ENCODE measurements around the gene PCDHA12. TPM values are rescaled to one million over a fixed set of nuclear protein-coding genes. Genes with fewer than 3 reads are reported as not detected.
"Not testable (repeated sequence)": the region's sequence is repeated elsewhere in the genome, so short reads cannot be mapped to it uniquely, and the experiment has no call there.

Gene PCDHA12
- polyA plus RNA-seq, 1 donor: not detected

DNA sequence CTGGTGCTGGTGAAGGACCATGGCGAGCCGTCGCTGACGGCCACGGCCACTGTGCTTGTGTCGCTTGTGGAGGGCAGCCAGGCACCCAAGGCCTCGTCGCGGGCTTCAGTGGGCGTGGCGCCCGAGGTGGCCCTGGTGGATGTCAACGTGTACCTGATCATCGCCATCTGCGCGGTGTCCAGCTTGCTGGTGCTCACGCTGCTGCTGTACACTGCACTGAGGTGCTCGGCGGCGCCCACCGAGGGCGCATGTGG lies 17.2 kb upstream of the PCDHA12 start:
- no peak for DNase-seq (ENCODE audit: low read depth)

DNA sequence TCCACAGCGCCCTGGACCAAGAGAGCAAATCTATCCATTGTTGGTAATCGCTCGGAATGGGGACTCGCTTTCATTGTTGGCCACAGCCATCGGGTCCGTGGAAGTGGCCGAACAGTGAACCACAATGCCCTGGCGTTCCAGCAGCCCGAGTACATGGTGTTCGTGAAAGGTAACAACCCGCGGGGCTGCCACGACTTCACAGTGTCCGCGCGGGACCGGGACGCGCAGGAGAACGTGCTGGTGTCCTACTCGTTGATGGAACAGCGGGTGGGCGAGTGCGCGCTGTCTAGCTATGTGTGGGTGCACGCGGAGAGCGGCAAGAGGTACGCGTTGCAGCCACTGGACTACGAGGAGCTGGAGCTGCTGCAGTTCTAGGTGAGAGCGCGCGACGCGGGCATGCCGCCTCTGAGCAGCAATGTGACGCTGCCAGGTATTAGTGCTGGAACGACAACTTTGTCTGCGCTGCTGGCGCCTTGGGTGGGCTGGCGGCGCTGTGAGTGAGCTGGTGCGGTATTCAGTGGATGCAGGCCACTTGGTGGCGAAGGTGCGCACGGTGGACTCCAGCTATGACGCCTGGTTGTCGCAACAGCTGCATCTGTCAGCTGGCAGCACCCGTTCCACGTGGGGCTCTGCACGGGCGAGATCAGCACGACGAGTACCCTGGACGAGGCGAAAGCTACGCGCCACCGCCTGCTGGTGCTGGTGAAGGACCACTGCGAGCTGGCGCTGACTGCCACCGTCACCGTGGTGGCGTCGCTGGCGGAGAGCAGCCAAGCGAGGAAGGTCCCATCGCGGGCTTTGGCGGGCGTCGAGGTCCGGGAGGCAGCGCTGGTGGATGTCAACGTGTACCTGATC lies 12.4 kb upstream of the PCDHA12 start:
- no peak for DNase-seq (ENCODE audit: low read depth)

GRCh38 chr5:140868721-140869554 lies 6.2 kb upstream of the PCDHA12 start, which contains the start of gene PCDHA11:
TSS of gene PCDHA11 (plus strand) at chr5:140868957. CDS start at chr5:140869104, 147 bp downstream.
- no peak for DNase-seq (ENCODE audit: low read depth)

GRCh38 chr5:140869555-140869886 lies 5.6 kb upstream of the PCDHA12 start:
- no peak for DNase-seq (ENCODE audit: low read depth)

DNA sequence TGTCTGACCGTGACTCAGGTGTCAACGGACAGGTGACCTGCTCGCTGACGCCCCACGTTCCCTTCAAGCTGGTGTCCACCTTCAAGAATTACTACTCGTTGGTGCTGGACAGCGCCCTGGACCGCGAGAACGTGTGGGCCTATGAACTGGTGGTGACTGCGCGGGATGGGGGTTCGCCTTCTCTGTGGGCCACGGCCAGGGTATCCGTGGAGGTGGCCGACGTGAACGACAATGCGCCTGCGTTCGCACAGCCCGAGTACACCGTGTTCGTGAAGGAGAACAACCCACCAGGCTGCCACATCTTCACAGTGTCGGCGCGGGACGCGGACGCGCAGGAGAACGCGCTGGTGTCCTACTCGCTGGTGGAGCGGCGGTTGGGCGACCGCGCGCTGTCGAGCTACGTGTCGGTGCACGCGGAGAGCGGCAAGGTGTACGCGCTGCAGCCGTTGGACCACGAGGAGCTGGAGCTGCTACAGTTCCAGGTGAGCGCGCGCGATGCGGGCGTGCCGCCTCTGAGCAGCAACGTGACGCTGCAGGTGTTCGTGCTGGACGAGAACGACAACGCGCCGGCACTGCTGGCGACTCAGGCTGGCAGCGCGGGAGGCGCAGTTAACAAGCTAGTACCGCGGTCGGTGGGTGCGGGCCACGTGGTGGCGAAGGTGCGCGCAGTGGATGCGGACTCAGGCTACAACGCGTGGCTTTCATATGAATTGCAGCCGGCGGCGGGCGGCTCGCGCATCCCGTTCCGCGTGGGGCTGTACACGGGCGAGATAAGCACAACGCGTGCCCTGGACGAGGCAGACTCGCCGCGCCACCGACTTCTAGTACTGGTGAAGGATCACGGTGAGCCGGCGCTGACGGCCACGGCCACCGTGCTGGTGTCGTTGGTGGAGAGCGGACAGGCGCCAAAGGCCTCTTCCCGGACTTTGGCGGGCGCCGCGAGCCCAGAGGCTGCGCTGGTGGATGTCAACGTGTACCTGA lies 4.6 kb upstream of the PCDHA12 start:
- DNase-seq (ENCODE audit: low read depth): no peak

DNA sequence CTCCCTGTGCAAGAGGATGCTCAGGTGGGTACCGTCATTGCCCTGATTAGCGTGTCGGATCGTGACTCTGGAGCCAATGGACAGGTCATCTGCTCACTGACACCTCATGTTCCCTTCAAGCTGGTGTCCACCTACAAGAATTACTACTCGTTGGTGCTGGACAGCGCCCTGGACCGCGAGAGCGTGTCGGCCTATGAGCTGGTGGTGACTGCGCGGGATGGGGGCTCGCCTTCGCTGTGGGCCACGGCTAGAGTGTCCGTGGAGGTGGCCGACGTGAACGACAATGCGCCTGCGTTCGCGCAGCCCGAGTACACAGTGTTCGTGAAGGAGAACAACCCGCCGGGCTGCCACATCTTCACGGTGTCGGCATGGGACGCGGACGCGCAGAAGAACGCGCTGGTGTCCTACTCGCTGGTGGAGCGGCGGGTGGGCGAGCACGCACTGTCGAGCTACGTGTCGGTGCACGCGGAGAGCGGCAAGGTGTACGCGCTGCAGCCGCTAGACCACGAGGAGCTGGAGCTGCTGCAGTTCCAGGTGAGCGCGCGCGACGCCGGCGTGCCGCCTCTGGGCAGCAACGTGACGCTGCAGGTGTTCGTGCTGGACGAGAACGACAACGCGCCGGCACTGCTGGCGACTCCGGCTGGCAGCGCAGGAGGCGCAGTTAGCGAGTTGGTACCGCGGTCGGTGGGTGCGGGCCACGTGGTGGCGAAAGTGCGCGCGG lies 1.6 kb downstream of the PCDHA12 start:
- DNase-seq (ENCODE audit: low read depth): not testable (repeated sequence)

DNA sequence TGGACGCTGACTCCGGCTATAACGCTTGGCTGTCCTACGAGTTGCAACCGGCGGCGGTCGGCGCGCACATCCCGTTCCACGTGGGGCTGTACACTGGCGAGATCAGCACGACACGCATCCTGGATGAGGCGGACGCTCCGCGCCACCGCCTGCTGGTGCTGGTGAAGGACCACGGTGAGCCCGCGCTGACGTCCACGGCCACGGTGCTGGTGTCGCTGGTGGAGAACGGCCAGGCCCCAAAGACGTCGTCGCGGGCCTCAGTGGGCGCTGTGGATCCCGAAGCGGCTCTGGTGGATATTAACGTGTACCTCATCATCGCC lies 2.1 kb downstream of the PCDHA12 start:
- DNase-seq (ENCODE audit: low read depth): no peak

- DNase-seq (ENCODE audit: low read depth): no peak
Measured at GRCh38 chr5:140881889-140882590, 6.9 kb downstream of the PCDHA12 start, which contains the start of gene PCDHA13. TSS of gene PCDHA13 (plus strand) at chr5:140882124. CDS start at chr5:140882269, 145 bp downstream.

DNA sequence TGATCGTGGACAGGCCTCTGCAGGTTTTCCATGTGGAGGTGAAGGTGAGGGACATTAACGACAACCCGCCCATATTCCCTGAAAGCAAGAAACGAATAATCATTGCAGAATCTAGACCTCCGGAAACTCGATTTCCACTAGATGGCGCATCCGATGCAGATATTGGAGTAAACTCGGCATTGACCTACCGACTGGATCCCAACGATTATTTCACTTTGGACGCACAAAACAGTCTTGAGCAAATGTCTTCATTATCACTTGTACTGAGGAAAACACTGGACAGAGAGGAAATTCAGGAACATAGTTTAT lies 7.4 kb downstream of the PCDHA12 start:
- DNase-seq (ENCODE audit: low read depth): no peak

- no peak for DNase-seq (ENCODE audit: low read depth)
Measured at GRCh38 chr5:140883373-140883772, 8.3 kb downstream of the PCDHA12 start.

DNA sequence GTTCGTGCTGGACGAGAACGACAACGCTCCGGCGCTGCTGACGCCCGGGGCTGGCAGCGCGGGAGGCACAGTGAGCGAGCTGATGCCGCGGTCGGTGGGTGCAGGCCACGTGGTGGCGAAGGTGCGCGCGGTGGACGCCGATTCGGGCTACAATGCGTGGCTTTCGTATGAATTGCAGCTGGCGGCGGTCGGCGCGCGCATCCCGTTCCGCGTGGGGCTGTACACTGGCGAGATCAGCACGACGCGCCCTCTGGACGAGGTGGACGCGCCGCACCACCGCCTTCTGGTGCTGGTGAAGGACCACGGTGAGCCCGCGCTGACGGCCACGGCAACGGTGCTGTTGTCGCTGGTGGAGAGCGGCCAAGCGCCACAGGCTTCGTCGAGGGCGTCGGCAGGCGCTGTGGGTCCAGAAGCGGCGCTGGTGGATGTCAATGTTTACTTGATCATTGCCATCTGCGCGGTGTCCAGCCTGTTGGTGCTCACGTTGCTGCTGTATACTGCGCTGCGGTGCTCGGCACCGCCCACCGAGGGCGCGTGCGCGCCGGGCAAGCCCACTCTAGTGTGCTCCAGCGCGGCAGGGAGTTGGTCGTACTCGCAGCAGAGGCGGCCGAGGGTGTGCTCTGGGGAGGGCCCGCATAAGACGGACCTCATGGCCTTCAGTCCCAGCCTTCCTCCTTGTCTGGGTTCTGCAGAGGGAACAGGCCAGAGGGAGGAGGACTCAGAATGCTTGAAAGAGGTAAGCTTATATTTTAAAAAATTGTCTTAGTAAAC lies 9.0 kb downstream of the PCDHA12 start:
- no peak for DNase-seq (ENCODE audit: low read depth)

DNA sequence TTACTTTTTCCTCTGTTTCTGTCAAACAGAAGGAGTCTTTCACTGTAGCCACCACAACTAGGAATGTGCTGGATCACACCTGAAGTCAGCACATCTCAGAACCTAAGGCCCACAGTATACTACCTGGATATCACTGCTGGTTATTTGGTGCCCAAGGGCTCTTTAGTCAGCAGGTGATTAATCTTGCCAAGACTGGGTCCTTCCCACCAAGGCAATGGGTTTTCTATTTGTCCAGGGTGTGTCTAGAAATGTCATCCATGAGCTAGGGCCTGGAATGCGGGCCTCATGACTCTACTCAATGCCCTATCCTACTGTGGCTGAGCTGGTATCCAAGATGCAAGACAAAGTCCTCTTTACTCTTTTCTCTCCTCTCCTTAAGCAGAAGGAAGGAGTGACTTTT lies 41.2 kb downstream of the PCDHA12 start:
- no peak for DNase-seq (ENCODE audit: low read depth)

DNA sequence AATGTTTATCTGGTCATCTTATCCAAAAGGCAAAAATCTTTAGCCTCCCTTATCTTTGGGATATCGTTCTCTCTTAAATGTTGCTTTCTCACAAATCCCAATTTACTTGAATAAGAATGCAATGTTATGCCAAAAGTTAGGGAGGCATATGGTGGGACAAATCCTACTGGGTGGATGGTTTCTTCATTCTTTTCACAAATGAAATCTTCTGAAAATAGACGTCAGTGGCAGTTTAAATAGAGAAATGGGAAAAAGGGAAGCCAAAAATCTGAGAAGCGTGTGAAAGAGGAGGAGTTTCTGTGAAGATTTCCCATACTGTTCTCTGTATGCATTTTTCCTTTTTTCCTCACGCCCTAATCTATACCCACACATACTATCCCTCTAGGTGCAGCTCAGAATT lies 48.5 kb downstream of the PCDHA12 start:
- no peak for DNase-seq (ENCODE audit: low read depth)

DNA sequence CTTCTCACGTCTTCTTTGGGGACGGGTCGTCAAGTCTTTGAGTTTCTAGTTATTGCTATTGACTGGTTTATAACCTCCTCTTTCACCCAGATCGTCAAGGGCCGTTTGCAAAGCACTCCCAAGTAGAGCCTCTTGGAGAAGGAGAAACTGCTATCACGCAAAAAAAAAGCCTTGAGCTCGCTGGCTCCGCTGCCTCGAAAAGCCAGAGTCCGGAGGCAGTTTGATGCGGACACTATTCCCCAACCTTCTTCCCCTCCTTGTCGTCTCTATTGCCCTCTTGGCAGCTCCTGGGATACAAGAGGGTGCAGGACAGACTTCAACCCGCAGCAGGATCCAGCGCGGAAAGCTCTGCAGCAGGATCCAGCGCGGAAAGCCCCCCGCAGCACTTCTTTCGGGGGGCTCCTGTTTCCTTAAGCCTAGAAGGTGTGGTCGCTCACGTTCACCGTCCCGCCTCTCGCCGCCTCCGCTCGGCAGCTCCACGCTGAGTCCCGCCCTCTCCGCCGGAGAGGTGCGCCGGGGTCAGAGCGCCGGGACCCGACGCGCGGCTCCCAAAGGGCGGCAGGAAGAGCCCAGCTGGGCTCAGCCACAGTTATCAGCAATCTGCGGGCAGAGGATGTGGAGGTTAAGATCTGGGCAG lies 50.8 kb downstream of the PCDHA12 start, which contains the start of gene PCDHAC1:
PCDHAC1 (plus strand) TSS at position 494 of the 637 bp plus-strand sequence. CDS start 594 bp downstream, outside the sequence.
- DNase-seq (ENCODE audit: low read depth): no peak

- DNase-seq (ENCODE audit: low read depth): no peak
Measured at GRCh38 chr5:140926443-140927227, 51.5 kb downstream of the PCDHA12 start.

DNA sequence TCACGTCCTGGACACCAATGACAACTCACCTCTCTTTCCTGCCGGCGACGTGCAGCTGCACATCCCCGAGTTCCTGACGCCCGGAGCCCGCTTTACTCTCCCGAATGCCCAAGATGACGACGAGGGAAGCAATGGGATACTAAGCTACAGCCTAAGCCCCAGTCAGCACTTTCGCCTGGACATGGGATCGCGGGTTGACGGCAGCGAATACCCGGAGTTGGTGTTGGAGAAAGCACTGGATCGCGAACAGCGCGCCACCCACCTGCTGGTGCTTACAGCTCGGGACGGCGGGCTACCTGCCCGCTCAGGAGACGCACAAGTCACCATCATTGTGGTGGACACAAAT lies 52.1 kb downstream of the PCDHA12 start:
- no peak for DNase-seq (ENCODE audit: low read depth)

Data from forelimb muscle (tissue), 1 donor.